Upper lobe of left lung (tissue), 6 donors: ENCODE measurements around the gene IQCF6. TPM values are rescaled to one million over a fixed set of nuclear protein-coding genes. Genes with fewer than 3 reads are reported as not detected.
A peak's percentile ranks its signal among the peaks of the same experiment; 100 is the strongest.

Experiments
- ATAC-seq, 2 donors: fragments of 200-7000 bp; cut with Tn5 transposase; one replicate each; pipeline ENCODE4 v1.9.1; 2022; ENCODE audit warnings: mild to moderate bottlenecking in 2 of 2, moderate library complexity in 2 of 2; ENCODE audit not compliant: low FRiP score in 2 of 2
- DNase-seq, 2 donors: peaks; one replicate each; pipeline ENCODE4 v3.0.0-alpha.2; 2019 to 2020
- H3K27ac ChIP-seq, 4 donors: fragments of 200-600 bp; sonication (generic); one replicate each; pipeline ENCODE4 v1.5.1; 2016 to 2019
- H3K27me3 ChIP-seq, 4 donors: fragments of 200-600 bp; sonication (generic); one replicate each; pipeline ENCODE4 v1.5.1; 2017 to 2019
- H3K36me3 ChIP-seq, 4 donors: fragments of 200-600 bp; sonication (generic); one replicate each; pipeline ENCODE4 v1.5.1; 2016 to 2019
- H3K4me1 ChIP-seq, 4 donors: fragments of 200-600 bp; sonication (generic); one replicate each; pipeline ENCODE4 v1.5.1; 2018 to 2019
- H3K4me3 ChIP-seq, 4 donors: fragments of 200-600 bp; sonication (generic); one replicate each; pipeline ENCODE4 v1.5.1; 2017 to 2019; ENCODE audit warnings: mild to moderate bottlenecking in 2 of 4, moderate library complexity in 1 of 4
- H3K9me3 ChIP-seq, 4 donors: fragments of 200-600 bp; sonication (generic); one replicate each; pipeline ENCODE4 v1.5.1; 2018 to 2019
- EP300 ChIP-seq, 4 donors: sonication (generic); formaldehyde crosslinking; IDR thresholded peaks; one replicate each; pipeline ENCODE4 v1.5.1; 2017; ENCODE audit warnings: antibody characterized with exemption in 4 of 4, control low read depth in 2 of 4
- POLR2A ChIP-seq, 4 donors: fragments of 450-650 bp; IDR thresholded peaks; one replicate each; pipeline ENCODE4 v1.5.1; 2016 to 2017; ENCODE audit warnings: antibody characterized with exemption in 4 of 4, mild to moderate bottlenecking in 2 of 4
- POLR2AphosphoS5 ChIP-seq, 2 donors: sonication (generic); formaldehyde crosslinking; IDR thresholded peaks; one replicate each; pipeline ENCODE4 v1.5.1; 2017; ENCODE audit warnings: antibody characterized with exemption in 2 of 2
- WGBS, 2 donors: methylation state at CpG; one replicate each; pipeline ENCODE4 v1.1.5; 2017 to 2018; 5-methylcytosine and 5-hydroxymethylcytosine counted together
- total RNA-seq, 6 donors: library from RNA; depleted of rRNA in 4 of 6; stranded (reverse); fragments of >200 nt in 4 of 6; gene quantifications; one replicate each; pipeline versions ENCODE4 v1.1.0 to v1.2.1, GENCODE V29; 2016 to 2021
- TF ChIP-seq, protein P1 (sequence below), 6 experiments: fragments of 450-650 bp in 4 of 6; fragments of 200-600 bp in 2 of 6; sonication (generic) in 2 of 6; IDR thresholded peaks; one replicate each; pipeline ENCODE4 v1.5.1; 2016 to 2019; ENCODE audit warnings: antibody characterized with exemption in 6 of 6
- donor health status: DM: no; HTN: no; CAD: no; lungs with moderate emphysema.
- donor health status: DM: no; HTN: yes; CAD: no; lungs with severe emphysema.

The IQCF6 gene
- total RNA-seq, 6 donors from 2014 or later: not detected

DNA sequence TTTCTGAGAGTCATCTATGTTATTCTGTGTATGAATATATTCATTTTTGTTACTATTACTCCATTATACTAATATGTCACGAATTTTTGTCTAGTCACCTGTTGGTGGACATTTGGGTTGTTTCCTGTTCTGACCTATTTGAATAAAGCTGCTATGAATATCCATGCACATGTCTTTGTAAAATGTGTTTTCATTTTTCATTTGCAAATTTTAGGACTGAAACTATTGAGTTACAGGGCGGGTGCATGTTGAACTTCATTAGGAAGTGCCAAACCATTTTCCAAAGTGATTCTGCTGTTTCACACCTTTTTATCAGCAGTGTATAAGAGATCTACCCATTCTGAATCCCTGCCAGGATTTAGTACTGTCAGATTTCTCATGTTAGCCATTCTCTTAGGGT is 37.7 kb upstream of the IQCF6 start:
- TF ChIP-seq POLR2A (IDR thresholded peaks at IDR 0.05) (no peak), EP300 (IDR thresholded peaks at IDR 0.05) (no peak), POLR2AphosphoS5 (IDR thresholded peaks at IDR 0.05) (no peak)
- TF ChIP-seq, protein P1, sequence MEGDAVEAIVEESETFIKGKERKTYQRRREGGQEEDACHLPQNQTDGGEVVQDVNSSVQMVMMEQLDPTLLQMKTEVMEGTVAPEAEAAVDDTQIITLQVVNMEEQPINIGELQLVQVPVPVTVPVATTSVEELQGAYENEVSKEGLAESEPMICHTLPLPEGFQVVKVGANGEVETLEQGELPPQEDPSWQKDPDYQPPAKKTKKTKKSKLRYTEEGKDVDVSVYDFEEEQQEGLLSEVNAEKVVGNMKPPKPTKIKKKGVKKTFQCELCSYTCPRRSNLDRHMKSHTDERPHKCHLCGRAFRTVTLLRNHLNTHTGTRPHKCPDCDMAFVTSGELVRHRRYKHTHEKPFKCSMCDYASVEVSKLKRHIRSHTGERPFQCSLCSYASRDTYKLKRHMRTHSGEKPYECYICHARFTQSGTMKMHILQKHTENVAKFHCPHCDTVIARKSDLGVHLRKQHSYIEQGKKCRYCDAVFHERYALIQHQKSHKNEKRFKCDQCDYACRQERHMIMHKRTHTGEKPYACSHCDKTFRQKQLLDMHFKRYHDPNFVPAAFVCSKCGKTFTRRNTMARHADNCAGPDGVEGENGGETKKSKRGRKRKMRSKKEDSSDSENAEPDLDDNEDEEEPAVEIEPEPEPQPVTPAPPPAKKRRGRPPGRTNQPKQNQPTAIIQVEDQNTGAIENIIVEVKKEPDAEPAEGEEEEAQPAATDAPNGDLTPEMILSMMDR (IDR thresholded peaks at IDR 0.05): no peak
- H3K4me1 ChIP-seq: no peaks in the 10 kb centered on the region
- no peak overlapping the region for H3K4me3 ChIP-seq
- no peaks in the 10 kb centered on the region for H3K27me3 ChIP-seq
- no peak for ATAC-seq
- no peaks in the 10 kb centered on the region for H3K36me3 ChIP-seq
- 85 to 86% methylated on average over 2 of the region's 2 CpGs for WGBS, 2 donors
- no peak overlapping the region for H3K27ac ChIP-seq
- DNase-seq: no peak
- no peaks in the 10 kb centered on the region for H3K9me3 ChIP-seq

DNA sequence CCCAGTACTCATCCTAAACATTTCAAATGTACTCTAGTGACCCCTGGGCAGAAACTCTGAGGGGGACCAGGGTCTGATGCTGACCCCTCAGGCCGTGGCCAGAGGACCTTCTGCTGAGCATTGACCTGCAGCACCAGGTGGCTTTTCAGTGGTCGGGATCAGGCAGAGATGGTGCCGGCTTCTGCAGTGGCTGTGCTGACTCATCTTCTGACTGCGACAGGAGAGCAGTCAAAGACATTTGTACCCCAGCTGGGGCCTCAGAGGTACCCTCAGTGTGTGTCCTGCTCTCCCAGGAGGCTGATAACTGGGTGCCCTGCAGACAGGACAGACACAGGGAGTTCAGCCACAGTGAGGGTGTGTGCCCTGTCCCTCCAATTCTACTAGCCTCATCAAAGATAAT is 36.6 kb upstream of the IQCF6 start:
- no peaks in the 10 kb centered on the region for H3K27me3 ChIP-seq
- 66 to 77% methylated on average over 4 of the region's 4 CpGs for WGBS, 2 donors
- no peaks in the 10 kb centered on the region for H3K4me1 ChIP-seq
- no peaks in the 10 kb centered on the region for H3K9me3 ChIP-seq
- TF ChIP-seq POLR2A (IDR thresholded peaks at IDR 0.05) (no peak), EP300 (IDR thresholded peaks at IDR 0.05) (no peak), POLR2AphosphoS5 (IDR thresholded peaks at IDR 0.05) (no peak)
- TF ChIP-seq, protein P1 (IDR thresholded peaks at IDR 0.05): no peak
- H3K36me3 ChIP-seq: no peaks in the 10 kb centered on the region
- H3K4me3 ChIP-seq: no peak overlapping the region
- H3K27ac ChIP-seq: no peak overlapping the region
- DNase-seq (no peak), ATAC-seq (no peak)

DNA sequence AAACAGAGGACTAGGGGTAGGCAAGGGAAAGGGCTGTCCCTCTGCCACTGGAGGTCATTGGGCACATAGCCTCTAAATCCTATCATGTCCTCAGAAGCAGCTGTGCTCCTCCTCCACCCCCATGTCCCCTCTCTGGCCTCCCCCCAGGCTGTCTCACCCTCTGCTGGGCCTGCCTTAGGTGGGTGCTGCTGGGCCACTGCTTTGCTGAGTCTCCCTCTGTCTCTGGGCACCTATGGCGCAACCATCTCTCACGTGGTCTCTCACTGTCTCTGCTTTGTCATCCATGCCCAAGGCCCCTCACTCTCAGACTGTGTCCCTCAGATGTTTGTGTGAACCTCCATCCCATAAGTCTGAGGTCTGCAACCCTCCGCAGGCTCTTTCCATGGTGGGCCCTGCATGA is 35.0 kb upstream of the IQCF6 start:
- ATAC-seq: no peak
- 80 to 87% methylated on average over 3 of the region's 3 CpGs for WGBS, 2 donors
- H3K36me3 ChIP-seq: no peaks in the 10 kb centered on the region

DNA sequence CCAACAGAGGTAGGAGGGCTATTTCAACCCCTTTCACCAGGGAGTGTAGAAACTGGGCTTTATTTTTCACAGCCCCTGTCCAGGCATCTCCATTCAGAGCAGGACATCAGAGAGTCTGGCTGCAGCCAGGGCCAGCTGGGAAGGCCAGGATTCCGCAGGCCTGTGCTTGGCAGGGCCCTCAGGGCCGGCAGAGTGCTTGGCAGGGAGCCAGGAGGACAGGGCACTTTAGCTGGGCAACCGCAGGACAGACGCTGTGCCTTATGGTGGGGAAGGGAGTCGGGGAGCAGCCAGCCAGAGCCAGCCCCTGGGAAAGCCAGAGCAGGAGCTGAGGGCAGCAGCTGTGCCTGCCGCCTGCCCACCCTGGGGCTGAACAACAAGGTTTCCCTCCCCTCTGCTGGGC is 34.5 kb upstream of the IQCF6 start:
- ATAC-seq: no peak
- peak; percentile 48 to 69 for DNase-seq
- TF ChIP-seq, protein P1 (IDR thresholded peaks at IDR 0.05): no peak
- no peak for TF ChIP-seq POLR2A (IDR thresholded peaks at IDR 0.05)
- no peak for TF ChIP-seq POLR2AphosphoS5 (IDR thresholded peaks at IDR 0.05)
- no peak for TF ChIP-seq EP300 (IDR thresholded peaks at IDR 0.05)
- no peak overlapping the region for H3K4me3 ChIP-seq
- no peaks in the 10 kb centered on the region for H3K27me3 ChIP-seq
- H3K4me1 ChIP-seq: no peaks in the 10 kb centered on the region
- no peaks in the 10 kb centered on the region for H3K9me3 ChIP-seq
- H3K36me3 ChIP-seq: no peaks in the 10 kb centered on the region
- H3K27ac ChIP-seq: no peak overlapping the region
- 41 to 54% methylated on average over 3 to 5 of the region's 6 CpGs for WGBS, 2 donors

More for the DNA sequence above, 35.0 kb upstream of the IQCF6 start:
- no peaks in the 10 kb centered on the region for H3K27me3 ChIP-seq
- H3K4me3 ChIP-seq: no peak overlapping the region
- no peaks in the 10 kb centered on the region for H3K4me1 ChIP-seq
- no peak for DNase-seq
- TF ChIP-seq POLR2AphosphoS5 (IDR thresholded peaks at IDR 0.05) (no peak), POLR2A (IDR thresholded peaks at IDR 0.05) (no peak), EP300 (IDR thresholded peaks at IDR 0.05) (no peak)
- TF ChIP-seq, protein P1 (IDR thresholded peaks at IDR 0.05): no peak
- H3K27ac ChIP-seq: no peak overlapping the region
- no peaks in the 10 kb centered on the region for H3K9me3 ChIP-seq

DNA sequence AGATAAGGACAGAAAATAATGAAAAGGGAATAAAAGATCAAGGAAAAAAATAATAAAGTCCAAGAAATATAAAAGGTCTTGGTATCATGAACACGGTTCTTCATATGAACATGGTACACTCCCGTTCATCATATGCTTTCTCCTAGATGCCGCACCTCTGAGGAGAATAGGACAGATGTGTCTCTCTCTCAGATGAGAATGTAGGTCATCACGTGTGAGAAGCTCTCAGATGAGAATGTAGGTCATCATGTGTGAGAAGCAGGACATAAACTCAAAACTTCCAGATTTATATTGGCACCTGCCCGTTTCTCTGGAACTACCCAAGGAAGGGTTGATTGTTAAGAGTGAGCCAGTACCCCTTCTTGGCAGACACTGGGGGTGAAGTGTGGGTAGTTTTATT is 29.9 kb upstream of the IQCF6 start:
- WGBS, 2 donors: 79 to 84% methylated on average over 5 of the region's 5 CpGs
- H3K9me3 ChIP-seq: no peaks in the 10 kb centered on the region
- H3K27ac ChIP-seq: no peak overlapping the region
- ATAC-seq: no peak
- no peak overlapping the region for H3K4me3 ChIP-seq
- H3K36me3 ChIP-seq: no peaks in the 10 kb centered on the region
- no peaks in the 10 kb centered on the region for H3K27me3 ChIP-seq
- H3K4me1 ChIP-seq: no peaks in the 10 kb centered on the region
- TF ChIP-seq, protein P1 (IDR thresholded peaks at IDR 0.05): no peak
- TF ChIP-seq POLR2A (IDR thresholded peaks at IDR 0.05): no peak
- TF ChIP-seq EP300 (IDR thresholded peaks at IDR 0.05): no peak
- TF ChIP-seq POLR2AphosphoS5 (IDR thresholded peaks at IDR 0.05): no peak
- no peak for DNase-seq
